Neuron (in vitro differentiated cells): Measurements from ENCODE around the gene RGP1.

Experiments
- H2AFZ ChIP-seq: one replicate; pipeline ENCODE4 v1.6.1; 2013; ENCODE audit warnings: low read depth, mild to moderate bottlenecking, inconsistent platforms, low read length, moderate library complexity
- H3K27me3 ChIP-seq: one replicate; pipeline ENCODE4 v1.6.1; 2013; ENCODE audit warnings: low read length; ENCODE audit not compliant: insufficient read depth
- H3K36me3 ChIP-seq: one replicate; pipeline ENCODE4 v1.6.1; 2013; ENCODE audit warnings: low read length; ENCODE audit not compliant: insufficient read depth
- H3K4me1 ChIP-seq: one replicate; pipeline ENCODE4 v1.6.1; 2013; ENCODE audit warnings: low read length; ENCODE audit not compliant: insufficient read depth
- H3K4me3 ChIP-seq: 2 replicates; pipeline ENCODE4 v1.5.1; 2013; ENCODE audit warnings: mild to moderate bottlenecking, low read length, moderate library complexity
- H3K9me3 ChIP-seq: one replicate; pipeline ENCODE4 v1.6.1; 2013; ENCODE audit warnings: low read length

Gene RGP1

DNA sequence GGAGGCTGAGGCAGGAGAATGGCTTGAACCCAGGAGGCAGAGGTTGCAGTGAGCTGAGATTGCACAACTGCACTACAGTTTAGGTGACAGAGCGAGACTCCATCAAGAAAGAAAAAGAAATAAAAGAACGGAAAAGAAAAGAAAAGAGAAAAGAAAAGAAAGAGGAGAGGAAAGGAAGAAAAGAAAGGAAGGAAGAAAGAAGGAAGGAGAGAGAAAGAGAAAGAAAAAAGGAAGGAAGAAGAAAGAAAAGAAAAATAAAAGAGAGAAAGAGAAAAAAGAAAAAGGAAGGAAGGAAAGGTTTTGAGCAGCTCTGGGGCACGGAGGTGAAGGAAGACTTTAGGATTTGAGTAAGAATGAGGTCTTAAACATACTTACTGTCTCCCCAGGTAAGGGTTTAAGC is 35.5 kb upstream of the RGP1 start:
- H3K36me3 ChIP-seq, result peaks cover 84% of the 10 kb centered on the region
- H3K9me3 ChIP-seq, result no peaks in the 10 kb centered on the region
- H2AFZ ChIP-seq, result no peak overlapping the region
- H3K4me3 ChIP-seq, result no peak overlapping the region
- no peaks in the 10 kb centered on the region for H3K4me1 ChIP-seq
- no peaks in the 10 kb centered on the region for H3K27me3 ChIP-seq

GRCh38 chr9:35714123-35714522 is 35.0 kb upstream of the RGP1 start:
- Histone ChIP-seq H3K4me1 (no peaks in the 10 kb centered on the region), H3K27me3 (no peaks in the 10 kb centered on the region), H3K36me3 (peaks cover 86% of the 10 kb centered on the region), H2AFZ (no peak overlapping the region), H3K4me3 (no peak overlapping the region), H3K9me3 (no peaks in the 10 kb centered on the region)

DNA sequence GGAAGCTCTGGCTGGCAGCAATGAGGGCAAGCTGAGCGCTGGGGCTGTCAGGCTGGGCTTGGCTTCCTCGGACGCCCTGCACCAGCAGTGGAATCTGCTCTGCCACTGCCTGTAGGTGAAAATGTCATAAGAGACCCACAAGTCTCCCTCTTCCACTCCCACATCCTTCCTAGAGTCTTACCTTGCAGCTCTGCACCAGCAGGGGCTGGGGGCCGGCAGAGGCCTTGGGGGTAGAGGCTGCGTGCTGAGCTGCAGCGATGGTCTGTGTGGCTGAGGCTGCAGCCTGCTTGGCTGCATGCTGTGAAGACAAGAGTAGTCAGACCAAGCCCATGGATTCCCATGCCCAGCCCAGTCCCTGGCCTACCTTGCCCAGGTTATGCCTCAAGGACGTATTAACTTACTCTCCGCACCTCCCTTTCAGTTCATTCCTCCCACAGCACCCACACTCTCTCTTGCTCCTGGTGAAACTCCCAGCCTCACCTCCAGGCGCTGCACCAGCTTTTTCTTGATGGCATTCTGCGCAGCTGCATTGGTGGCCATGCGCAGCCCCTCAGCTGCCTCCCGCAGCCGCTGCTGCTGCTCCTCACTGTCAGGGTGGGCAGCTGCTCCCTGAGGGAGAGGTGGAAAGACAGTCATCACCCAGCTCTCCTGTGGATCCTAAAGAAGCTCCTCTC is 34.4 kb upstream of the RGP1 start:
- Histone ChIP-seq H3K9me3 (no peaks in the 10 kb centered on the region), H3K36me3 (peaks cover 89% of the 10 kb centered on the region), H2AFZ (no peak overlapping the region), H3K27me3 (no peaks in the 10 kb centered on the region), H3K4me3 (no peak overlapping the region), H3K4me1 (no peaks in the 10 kb centered on the region)

- H2AFZ ChIP-seq, result no peak overlapping the region
- no peaks in the 10 kb centered on the region for H3K9me3 ChIP-seq
- no peak overlapping the region for H3K4me3 ChIP-seq
- no peaks in the 10 kb centered on the region for H3K4me1 ChIP-seq
- H3K27me3 ChIP-seq, result no peaks in the 10 kb centered on the region
- peaks cover 91% of the 10 kb centered on the region for H3K36me3 ChIP-seq
Measured at GRCh38 chr9:35716230-35716629, 32.9 kb upstream of the RGP1 start.

GRCh38 chr9:35717132-35717870 is 31.8 kb upstream of the RGP1 start:
- Histone ChIP-seq H3K9me3 (no peaks in the 10 kb centered on the region), H3K27me3 (no peaks in the 10 kb centered on the region), H3K4me1 (no peaks in the 10 kb centered on the region), H3K4me3 (no peak overlapping the region), H3K36me3 (peaks cover 91% of the 10 kb centered on the region), H2AFZ (no peak overlapping the region)

- Histone ChIP-seq H3K4me1 (no peaks in the 10 kb centered on the region), H3K9me3 (no peaks in the 10 kb centered on the region), H3K27me3 (no peaks in the 10 kb centered on the region), H3K36me3 (peaks cover 91% of the 10 kb centered on the region), H2AFZ (no peak overlapping the region), H3K4me3 (no peak overlapping the region)
Measured at GRCh38 chr9:35718721-35719511, 30.2 kb upstream of the RGP1 start.

- Histone ChIP-seq H2AFZ (no peak overlapping the region), H3K4me3 (no peak overlapping the region), H3K36me3 (peaks cover 91% of the 10 kb centered on the region), H3K9me3 (no peaks in the 10 kb centered on the region), H3K27me3 (no peaks in the 10 kb centered on the region), H3K4me1 (no peaks in the 10 kb centered on the region)
Measured at GRCh38 chr9:35719546-35719945, 29.5 kb upstream of the RGP1 start.

DNA sequence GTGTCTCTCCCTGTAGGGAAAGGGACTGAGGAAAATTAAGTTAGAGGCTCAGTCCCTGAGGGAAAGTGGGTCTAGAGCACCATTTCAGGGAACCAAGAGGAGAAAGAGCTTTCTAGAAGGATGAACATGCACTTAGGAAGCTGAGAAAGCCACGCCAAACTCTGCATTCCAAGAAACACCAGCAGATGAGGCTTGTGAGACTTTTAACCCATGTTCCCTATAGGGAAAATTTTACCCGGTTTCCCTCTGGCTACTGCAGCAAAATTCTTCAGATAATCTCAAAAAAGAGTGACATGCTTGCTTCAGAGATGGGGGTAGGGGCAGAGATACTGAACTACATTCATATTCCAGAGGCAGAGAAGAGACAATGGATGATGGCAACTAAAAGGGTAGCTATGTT is 25.7 kb upstream of the RGP1 start:
- Histone ChIP-seq H2AFZ (no peak overlapping the region), H3K4me3 (no peak overlapping the region), H3K27me3 (no peaks in the 10 kb centered on the region), H3K36me3 (peaks cover 70% of the 10 kb centered on the region), H3K4me1 (peaks cover 12% of the 10 kb centered on the region), H3K9me3 (no peaks in the 10 kb centered on the region)

DNA sequence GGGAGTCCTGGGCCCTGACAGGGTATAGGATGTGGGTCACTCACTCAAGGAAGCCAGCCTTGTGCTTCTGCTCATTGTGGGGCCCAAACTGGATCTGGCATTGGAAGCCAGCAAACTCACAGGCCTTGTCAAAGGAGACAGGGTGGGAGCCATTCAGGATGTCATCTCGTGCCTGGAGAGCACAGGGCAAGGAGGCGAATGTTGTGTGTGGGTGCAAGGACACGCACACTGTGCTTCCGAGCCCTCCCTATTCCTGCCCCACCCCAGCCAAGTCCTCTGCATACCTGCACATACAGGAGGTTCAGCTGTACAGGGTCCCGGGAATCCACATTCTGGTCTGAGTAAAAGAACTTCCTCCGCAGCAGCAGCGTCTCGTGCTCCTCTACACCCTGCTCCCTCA is 25.2 kb upstream of the RGP1 start:
- H3K27me3 ChIP-seq, result no peaks in the 10 kb centered on the region
- peaks cover 65% of the 10 kb centered on the region for H3K36me3 ChIP-seq

DNA sequence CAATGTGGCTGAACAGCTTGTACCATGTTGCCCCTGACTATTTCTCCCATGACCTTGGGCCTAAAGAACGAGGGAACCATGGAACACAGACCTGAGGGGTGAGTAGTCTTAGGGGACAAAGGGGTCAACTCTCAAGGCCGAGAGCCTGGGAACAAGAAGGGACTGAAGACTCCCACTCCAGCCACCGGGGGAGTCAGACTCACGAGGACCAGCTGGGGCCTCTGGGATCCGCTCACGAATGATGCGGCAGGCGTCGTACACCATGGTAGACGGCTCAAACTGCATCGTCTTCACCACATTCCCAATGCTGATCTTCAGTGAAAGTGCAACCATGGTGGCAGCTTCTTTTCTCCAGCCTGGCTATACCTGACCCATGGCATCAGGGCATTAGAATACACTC is 23.7 kb upstream of the RGP1 start:
- Histone ChIP-seq H2AFZ (no peak overlapping the region), H3K27me3 (no peaks in the 10 kb centered on the region), H3K4me1 (peaks cover 31% of the 10 kb centered on the region), H3K4me3 (no peak overlapping the region), H3K36me3 (peaks cover 51% of the 10 kb centered on the region), H3K9me3 (no peaks in the 10 kb centered on the region)

More for the DNA sequence above, 25.2 kb upstream of the RGP1 start:
- Histone ChIP-seq H3K4me1 (peaks cover 17% of the 10 kb centered on the region), H3K4me3 (no peak overlapping the region), H2AFZ (no peak overlapping the region), H3K9me3 (no peaks in the 10 kb centered on the region)

DNA sequence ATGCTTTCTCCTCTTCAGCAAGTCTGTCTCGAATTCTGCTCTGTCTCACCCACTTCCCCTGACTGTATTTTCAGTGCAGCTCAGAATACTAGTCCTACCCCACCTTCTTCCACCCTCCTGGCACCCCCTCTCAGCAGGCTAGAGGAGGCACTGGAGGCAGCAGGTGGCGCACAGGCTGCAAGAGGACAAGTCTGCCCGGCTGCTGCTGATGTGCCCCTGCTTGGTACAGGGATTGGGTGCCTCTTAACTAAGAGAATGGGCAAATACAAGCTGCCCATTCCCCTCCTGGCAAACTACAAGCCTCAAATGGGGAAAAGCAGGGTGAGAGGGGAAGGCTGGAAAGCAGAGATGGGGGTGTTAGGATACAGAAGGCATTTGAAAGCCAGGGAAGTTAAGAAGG is 22.2 kb upstream of the RGP1 start:
- H2AFZ ChIP-seq, result no peak overlapping the region
- no peak overlapping the region for H3K4me3 ChIP-seq
- peaks cover 42% of the 10 kb centered on the region for H3K4me1 ChIP-seq
- H3K36me3 ChIP-seq, result peaks cover 37% of the 10 kb centered on the region
- no peaks in the 10 kb centered on the region for H3K9me3 ChIP-seq
- no peaks in the 10 kb centered on the region for H3K27me3 ChIP-seq

DNA sequence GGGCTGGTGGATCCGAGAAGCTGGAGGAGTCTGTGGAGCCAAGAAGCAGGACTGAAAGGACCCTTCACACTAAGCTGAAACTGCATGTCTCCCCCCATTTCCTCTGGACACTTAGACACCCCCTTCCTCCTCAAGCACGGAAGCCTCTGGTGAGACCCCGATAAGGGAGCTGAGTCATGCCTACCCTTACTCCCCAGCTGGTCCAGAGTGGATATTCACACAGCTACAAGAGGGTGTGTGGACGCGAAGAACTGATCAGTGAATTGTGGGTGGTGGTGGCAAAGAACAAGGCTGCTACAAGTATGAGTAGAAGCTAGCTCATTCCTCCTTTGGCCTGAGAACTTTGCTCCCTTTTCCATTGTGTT is 21.4 kb upstream of the RGP1 start:
- Histone ChIP-seq H3K4me1 (peaks cover 42% of the 10 kb centered on the region), H2AFZ (no peak overlapping the region), H3K27me3 (no peaks in the 10 kb centered on the region), H3K9me3 (no peaks in the 10 kb centered on the region), H3K36me3 (peaks cover 29% of the 10 kb centered on the region), H3K4me3 (no peak overlapping the region)
